Osteoblast (primary cell): ENCODE data around the gene PRAMEF33. TPM values are rescaled to one million over a fixed set of nuclear protein-coding genes. Genes with fewer than 3 reads are reported as not detected.
"Not testable (repeated sequence)": the region's sequence is repeated elsewhere in the genome, so short reads cannot be mapped to it uniquely, and the experiment has no call there.

Experiments used
- DNase-seq: peaks from one replicate; pipeline ENCODE4 v3.0.0; 2011; ENCODE audit warnings: low spot score, mixed read lengths; ENCODE audit not compliant: insufficient read length; ENCODE audit errors: missing footprints
- H2AFZ ChIP-seq: 2 replicates; pipeline ENCODE4 v1.6.0; 2011; ENCODE audit warnings: mild to moderate bottlenecking, low read length
- H3K27ac ChIP-seq: 2 replicates; pipeline ENCODE4 v1.5.1; 2011; ENCODE audit warnings: mild to moderate bottlenecking, low read depth, low read length, moderate library complexity
- H3K27me3 ChIP-seq: 2 replicates; pipeline ENCODE4 v1.6.0; 2012; ENCODE audit warnings: mild to moderate bottlenecking, control low read depth, inconsistent platforms, low read length, moderate library complexity; ENCODE audit not compliant: insufficient read depth
- H3K36me3 ChIP-seq: 2 replicates; pipeline ENCODE4 v1.5.1; 2011; ENCODE audit warnings: mild to moderate bottlenecking, low read length, control low read depth, moderate library complexity; ENCODE audit not compliant: insufficient read depth
- H3K4me1 ChIP-seq: 2 replicates; pipeline ENCODE4 v1.5.1; 2011; ENCODE audit warnings: mild to moderate bottlenecking, low read length, control low read depth, moderate library complexity; ENCODE audit not compliant: insufficient read depth
- H3K4me2 ChIP-seq: 2 replicates; pipeline ENCODE4 v1.6.0; 2011; ENCODE audit warnings: mild to moderate bottlenecking, low read length; ENCODE audit not compliant: insufficient read depth
- H3K4me3 ChIP-seq: fragments of 200-600 bp; sonication (generic); 3 replicates; pipeline ENCODE4 v1.5.1; 2012; ENCODE audit warnings: mild to moderate bottlenecking, low read length, inconsistent platforms; ENCODE audit not compliant: insufficient read depth
- H3K79me2 ChIP-seq: 2 replicates; pipeline ENCODE4 v1.6.0; 2012; ENCODE audit warnings: mild to moderate bottlenecking, low read length, control low read depth, inconsistent platforms; ENCODE audit not compliant: insufficient read depth
- H3K9me3 ChIP-seq: 2 replicates; pipeline ENCODE4 v1.5.1; 2011; ENCODE audit warnings: low read depth, low read length, control low read depth
- H4K20me1 ChIP-seq: 2 replicates; pipeline ENCODE4 v1.6.0; 2012; ENCODE audit warnings: mild to moderate bottlenecking, low read length, control low read depth; ENCODE audit not compliant: insufficient read depth
- total RNA-seq: library from RNA; depleted of rRNA; stranded (reverse); fragments of >200 nt; gene quantifications from 2 replicates; pipeline ENCODE4 v1.2.3, GENCODE V29; 2012

The PRAMEF33 gene
- total RNA-seq: not detected in 2 replicates

- DNase-seq, H3K36me3 ChIP-seq, H3K4me3 ChIP-seq: not testable (repeated sequence)
These were observed at the start of gene PRAMEF33 for GRCh38 chr1:13303239-13303638. PRAMEF33 (plus strand) TSS chr1:13303539; CDS start chr1:13305955, 2,416 bp downstream.

GRCh38 chr1:13253898-13254297, 49.4 kb upstream of the PRAMEF33 start, which contains the start of gene PRAMEF5:
PRAMEF5 (plus strand) TSS chr1:13254198; CDS start chr1:13259269, 5,071 bp downstream.
- not testable (repeated sequence) for H2AFZ ChIP-seq, H3K9me3 ChIP-seq, H3K27me3 ChIP-seq, H3K4me3 ChIP-seq, DNase-seq, H4K20me1 ChIP-seq, H3K4me1 ChIP-seq, H3K27ac ChIP-seq, H3K36me3 ChIP-seq, H3K4me2 ChIP-seq, H3K79me2 ChIP-seq

More at GRCh38 chr1:13303239-13303638, at the start of gene PRAMEF33:
- H3K27me3 ChIP-seq, H3K79me2 ChIP-seq, H3K4me1 ChIP-seq, H3K27ac ChIP-seq, H4K20me1 ChIP-seq, H3K9me3 ChIP-seq, H3K4me2 ChIP-seq, H2AFZ ChIP-seq: not testable (repeated sequence)

GRCh38 chr1:13265124-13265523, 38.2 kb upstream of the PRAMEF33 start:
- DNase-seq, H3K79me2 ChIP-seq, H2AFZ ChIP-seq, H3K9me3 ChIP-seq, H3K4me2 ChIP-seq, H3K4me3 ChIP-seq, H3K27me3 ChIP-seq, H3K36me3 ChIP-seq, H3K27ac ChIP-seq, H3K4me1 ChIP-seq, H4K20me1 ChIP-seq: not testable (repeated sequence)

- H2AFZ ChIP-seq, H3K79me2 ChIP-seq, DNase-seq: not testable (repeated sequence)
These were observed 26.3 kb upstream of the PRAMEF33 start for GRCh38 chr1:13277016-13277415.

GRCh38 chr1:13279617-13280016, 23.7 kb upstream of the PRAMEF33 start:
- not testable (repeated sequence) for H3K4me1 ChIP-seq, H3K9me3 ChIP-seq, H3K27ac ChIP-seq, H3K4me2 ChIP-seq, H2AFZ ChIP-seq, H3K79me2 ChIP-seq, DNase-seq, H3K4me3 ChIP-seq, H3K36me3 ChIP-seq, H4K20me1 ChIP-seq, H3K27me3 ChIP-seq

More at GRCh38 chr1:13277016-13277415, 26.3 kb upstream of the PRAMEF33 start:
- not testable (repeated sequence) for H3K4me3 ChIP-seq, H3K4me1 ChIP-seq, H3K9me3 ChIP-seq, H3K4me2 ChIP-seq, H3K27me3 ChIP-seq, H3K36me3 ChIP-seq, H4K20me1 ChIP-seq, H3K27ac ChIP-seq

GRCh38 chr1:13285037-13285436, 18.3 kb upstream of the PRAMEF33 start, which contains the start of gene PRAMEF8:
PRAMEF8 (minus strand) TSS chr1:13285137; CDS start chr1:13284091, 1,046 bp downstream.
- H4K20me1 ChIP-seq, H3K36me3 ChIP-seq, H3K27me3 ChIP-seq, H3K9me3 ChIP-seq, H3K4me3 ChIP-seq, H3K4me2 ChIP-seq, H3K79me2 ChIP-seq, DNase-seq, H2AFZ ChIP-seq, H3K4me1 ChIP-seq, H3K27ac ChIP-seq: not testable (repeated sequence)

- not testable (repeated sequence) for H3K79me2 ChIP-seq, H4K20me1 ChIP-seq, H3K4me3 ChIP-seq, H3K4me2 ChIP-seq, H3K36me3 ChIP-seq, H3K4me1 ChIP-seq, H3K27me3 ChIP-seq, H3K27ac ChIP-seq, H3K9me3 ChIP-seq, DNase-seq, H2AFZ ChIP-seq
These were observed 14.3 kb upstream of the PRAMEF33 start for GRCh38 chr1:13289030-13289429.

- H3K9me3 ChIP-seq, H3K27me3 ChIP-seq, H3K4me2 ChIP-seq, H3K4me3 ChIP-seq, H3K79me2 ChIP-seq, DNase-seq, H3K36me3 ChIP-seq, H4K20me1 ChIP-seq, H3K4me1 ChIP-seq, H3K27ac ChIP-seq, H2AFZ ChIP-seq: not testable (repeated sequence)
These were observed 6.0 kb upstream of the PRAMEF33 start for GRCh38 chr1:13297216-13297931.

- H4K20me1 ChIP-seq: not testable (repeated sequence)
These were observed 4.6 kb upstream of the PRAMEF33 start for GRCh38 chr1:13298699-13299098.

More at GRCh38 chr1:13298699-13299098, 4.6 kb upstream of the PRAMEF33 start:
- DNase-seq, H3K9me3 ChIP-seq, H3K27ac ChIP-seq, H3K4me2 ChIP-seq, H3K27me3 ChIP-seq, H2AFZ ChIP-seq, H3K4me3 ChIP-seq, H3K79me2 ChIP-seq, H3K36me3 ChIP-seq, H3K4me1 ChIP-seq: not testable (repeated sequence)
